Measurements from ENCODE around the gene CALHM2.

GRCh38 chr10:103427866-103428265, 24.3 kb downstream of the CALHM2 start:
- TF ChIP-seq JUND (CRISPR knock-in tag; IDR thresholded peaks at IDR 0.05) = no peak
- no peak for TF ChIP-seq ZNF232 (CRISPR knock-in tag; IDR thresholded peaks at IDR 0.05; ENCODE audit: borderline replicate concordance)
- no peak for TF ChIP-seq TCF12 (IDR thresholded peaks at IDR 0.05)
- no peak for TF ChIP-seq TCF12 (CRISPR knock-in tag; IDR thresholded peaks at IDR 0.05)
- no peak for TF ChIP-seq ZNF446 (CRISPR knock-in tag; IDR thresholded peaks at IDR 0.05)
- no peak for TF ChIP-seq ZNF792 (CRISPR knock-in tag; IDR thresholded peaks at IDR 0.05)
- no peak for TF ChIP-seq RAD51 (IDR thresholded peaks at IDR 0.05; ENCODE audit: borderline replicate concordance)
